Natural killer cell (primary cell): ENCODE results near the gene RHCE. TPM values are rescaled to one million over a fixed set of nuclear protein-coding genes. Genes with fewer than 3 reads are reported as not detected.

Source experiments
- ATAC-seq, 3 donors: fragments of 150-1000 bp in 2 of 3; fragments of 200-7000 bp in 1 of 3; cut with Tn5 transposase; 1 replicate in 1 of 3; 2 replicates in 2 of 3; pipeline ENCODE4 v1.10.0; 2021; ENCODE audit warnings: mild to moderate bottlenecking in 2 of 3, moderate library complexity in 2 of 3
- DNase-seq, 2 donors: peaks; one replicate each; pipeline versions ENCODE4 v3.0.0 to v3.0.0-alpha.2; 2013 to 2021; ENCODE audit warnings: mixed read lengths in 1 of 2
- H3K27ac ChIP-seq: one replicate; pipeline ENCODE4 v1.5.1; 2013; ENCODE audit warnings: mild to moderate bottlenecking, low read length
- H3K27me3 ChIP-seq: one replicate; pipeline ENCODE4 v1.6.1; 2013; ENCODE audit warnings: low read length; ENCODE audit not compliant: control insufficient read depth, insufficient read depth
- H3K36me3 ChIP-seq: one replicate; pipeline ENCODE4 v1.6.1; 2013; ENCODE audit warnings: low read length; ENCODE audit not compliant: control insufficient read depth, insufficient read depth
- H3K4me1 ChIP-seq: one replicate; pipeline ENCODE4 v1.6.1; 2013; ENCODE audit warnings: low read length; ENCODE audit not compliant: control insufficient read depth, insufficient read depth
- H3K4me3 ChIP-seq: one replicate; pipeline ENCODE4 v1.5.1; 2013; ENCODE audit warnings: low read length
- H3K9me3 ChIP-seq: one replicate; pipeline ENCODE4 v1.6.1; 2013; ENCODE audit warnings: low read length; ENCODE audit not compliant: control insufficient read depth, insufficient read depth
- H3K27ac Mint-ChIP-seq, 2 donors: one replicate each; pipeline ENCODE4 v1.8.0; 2022; ENCODE audit warnings: mild to moderate bottlenecking in 2 of 2, mixed read lengths in 2 of 2, moderate library complexity in 1 of 2
- H3K27me3 Mint-ChIP-seq, 2 donors: one replicate each; pipeline ENCODE4 v1.8.0; 2022; ENCODE audit warnings: low read depth in 2 of 2, mixed read lengths in 2 of 2
- H3K36me3 Mint-ChIP-seq: one replicate; pipeline ENCODE4 v1.8.0; 2022; ENCODE audit warnings: mixed read lengths
- H3K4me1 Mint-ChIP-seq, 2 donors: one replicate each; pipeline ENCODE4 v1.8.0; 2022; ENCODE audit warnings: mixed read lengths in 2 of 2
- H3K4me3 Mint-ChIP-seq: one replicate; pipeline ENCODE4 v1.8.0; 2022; ENCODE audit warnings: mild to moderate bottlenecking, moderate library complexity, mixed read lengths
- H3K9me3 Mint-ChIP-seq, 2 donors: one replicate each; pipeline ENCODE4 v1.8.0; 2022; ENCODE audit warnings: mixed read lengths in 2 of 2
- WGBS: methylation state at CpG from one replicate; pipeline ENCODE4 v1.1.7; 2013; ENCODE audit warnings: missing lambda C conversion rate; ENCODE audit not compliant: insufficient coverage; 5-methylcytosine and 5-hydroxymethylcytosine counted together
- intact Hi-C: fragments of 100-400 bp; cut with micrococcal nuclease; formaldehyde crosslinking; loops from one replicate; pipeline ENCODE4 v1.14.2; 2022
- total RNA-seq, 4 donors: library from RNA; stranded (reverse); fragments of 120-200 nt in 1 of 4; gene quantifications; one replicate each; pipeline versions ENCODE4 v1.2.3 to v1.2.4, GENCODE V29; 2013 to 2022
- TF ChIP-seq, protein P1 (sequence below): fragments of 200-600 bp; IDR thresholded peaks from one replicate; pipeline ENCODE4 v1.8.0; 2022; ENCODE audit warnings: antibody characterized with exemption

The RHCE gene
- total RNA-seq, 3 donors from 2014 or later (not counting 1 experiment from before 2014, with no cell fraction given): not detected

GRCh38 chr1:25343872-25344271 is 76.8 kb downstream of the RHCE start:
- intact Hi-C loops: no loop called here

GRCh38 chr1:25342846-25343245 is 77.8 kb downstream of the RHCE start:
- peaks cover 8% of the 10 kb centered on the region for H3K4me1 ChIP-seq
- no peaks in the 10 kb centered on the region for H3K27me3 ChIP-seq
- Mint-ChIP-seq H3K4me3 (no peak overlapping the region), H3K4me1 (peaks cover 39 to 44% of the 10 kb centered on the region in 2 donors), H3K27ac (peak overlapping the region in 1 of 2 donors; percentile 1), H3K36me3 (no peaks in the 10 kb centered on the region), H3K9me3 (no peaks in the 10 kb centered on the region), H3K27me3 (no peaks in the 10 kb centered on the region)
- no peaks in the 10 kb centered on the region for H3K9me3 ChIP-seq
- intact Hi-C loops: no loop called here
- DNase-seq (peak in 1 of 2 donors; percentile 0), ATAC-seq (no peak)
- TF ChIP-seq, protein P1, sequence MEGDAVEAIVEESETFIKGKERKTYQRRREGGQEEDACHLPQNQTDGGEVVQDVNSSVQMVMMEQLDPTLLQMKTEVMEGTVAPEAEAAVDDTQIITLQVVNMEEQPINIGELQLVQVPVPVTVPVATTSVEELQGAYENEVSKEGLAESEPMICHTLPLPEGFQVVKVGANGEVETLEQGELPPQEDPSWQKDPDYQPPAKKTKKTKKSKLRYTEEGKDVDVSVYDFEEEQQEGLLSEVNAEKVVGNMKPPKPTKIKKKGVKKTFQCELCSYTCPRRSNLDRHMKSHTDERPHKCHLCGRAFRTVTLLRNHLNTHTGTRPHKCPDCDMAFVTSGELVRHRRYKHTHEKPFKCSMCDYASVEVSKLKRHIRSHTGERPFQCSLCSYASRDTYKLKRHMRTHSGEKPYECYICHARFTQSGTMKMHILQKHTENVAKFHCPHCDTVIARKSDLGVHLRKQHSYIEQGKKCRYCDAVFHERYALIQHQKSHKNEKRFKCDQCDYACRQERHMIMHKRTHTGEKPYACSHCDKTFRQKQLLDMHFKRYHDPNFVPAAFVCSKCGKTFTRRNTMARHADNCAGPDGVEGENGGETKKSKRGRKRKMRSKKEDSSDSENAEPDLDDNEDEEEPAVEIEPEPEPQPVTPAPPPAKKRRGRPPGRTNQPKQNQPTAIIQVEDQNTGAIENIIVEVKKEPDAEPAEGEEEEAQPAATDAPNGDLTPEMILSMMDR: no peak
- H3K36me3 ChIP-seq: peaks cover 35% of the 10 kb centered on the region
- no peak overlapping the region for H3K4me3 ChIP-seq
- H3K27ac ChIP-seq: no peak overlapping the region
- WGBS: no CpG with 5 or more reads among the region's 1 CpG

More at GRCh38 chr1:25343872-25344271, 76.8 kb downstream of the RHCE start:
- no peaks in the 10 kb centered on the region for H3K9me3 ChIP-seq
- Mint-ChIP-seq H3K4me1 (peaks cover 41 to 44% of the 10 kb centered on the region in 2 donors), H3K4me3 (no peak overlapping the region), H3K36me3 (no peaks in the 10 kb centered on the region), H3K27me3 (no peaks in the 10 kb centered on the region), H3K27ac (peak overlapping the region; percentile 1 to 3), H3K9me3 (no peaks in the 10 kb centered on the region)
- H3K4me3 ChIP-seq: no peak overlapping the region
- peak in 1 of 2 donors; percentile 1 for DNase-seq
- WGBS: 95% methylated on average over 4 of the region's 4 CpGs
- H3K36me3 ChIP-seq: peaks cover 40% of the 10 kb centered on the region
- ATAC-seq: no peak
- TF ChIP-seq, protein P1: no peak
- no peak overlapping the region for H3K27ac ChIP-seq
- H3K27me3 ChIP-seq: no peaks in the 10 kb centered on the region
- peaks cover 8% of the 10 kb centered on the region for H3K4me1 ChIP-seq

DNA sequence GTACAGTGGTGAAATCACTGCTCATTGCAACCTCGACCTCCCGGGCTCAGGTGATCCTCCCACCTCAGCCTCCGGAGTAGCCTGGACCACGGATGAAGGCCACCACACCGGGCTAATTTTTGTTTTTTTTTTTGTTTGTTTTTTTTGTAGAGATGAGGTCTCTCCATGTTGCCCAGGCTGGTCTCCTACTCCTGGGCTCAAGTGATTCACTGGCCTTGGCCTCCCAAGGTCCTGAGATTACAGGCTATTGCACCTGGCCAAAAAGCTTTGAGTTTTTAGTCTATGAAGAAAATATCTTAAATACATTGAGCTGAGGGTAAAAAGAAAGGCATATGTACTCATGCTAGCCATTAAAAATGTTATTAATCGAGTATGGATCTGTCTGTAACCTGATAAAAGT is 78.9 kb downstream of the RHCE start:
- Mint-ChIP-seq H3K36me3 (no peaks in the 10 kb centered on the region), H3K4me3 (peak overlapping the region; percentile 28), H3K27me3 (no peaks in the 10 kb centered on the region), H3K4me1 (peaks cover 38 to 48% of the 10 kb centered on the region in 2 donors), H3K27ac (peak overlapping the region; percentile 45 to 62), H3K9me3 (no peaks in the 10 kb centered on the region)
- Histone ChIP-seq H3K27ac (no peak overlapping the region), H3K4me1 (peaks cover 8% of the 10 kb centered on the region), H3K27me3 (no peaks in the 10 kb centered on the region), H3K4me3 (no peak overlapping the region), H3K9me3 (no peaks in the 10 kb centered on the region), H3K36me3 (peaks cover 27% of the 10 kb centered on the region)
- intact Hi-C loops: no loop called here
- TF ChIP-seq, protein P1: no peak
- ATAC-seq (no peak), DNase-seq (peak in 1 of 2 donors; percentile 1)
- 82% methylated on average over 6 of the region's 6 CpGs for WGBS

DNA sequence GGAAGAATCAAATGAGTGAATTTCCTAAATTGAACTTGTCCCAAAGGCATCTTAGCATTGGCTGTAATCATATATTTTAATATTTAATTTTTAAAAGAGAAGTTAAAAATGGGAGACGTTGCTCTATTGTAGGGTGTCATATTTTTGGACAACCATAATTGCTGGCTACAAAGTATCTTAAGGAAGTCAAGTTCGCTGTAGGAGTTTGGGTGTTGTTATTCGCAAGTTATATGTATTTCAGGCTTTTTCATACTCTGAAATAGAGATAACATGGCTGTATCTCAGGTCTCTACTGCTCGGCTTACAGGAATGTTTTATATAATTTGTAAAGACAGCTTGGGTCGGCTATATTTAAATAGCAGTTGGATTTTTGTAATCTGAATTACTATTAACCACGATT is 81.6 kb downstream of the RHCE start:
- Mint-ChIP-seq H3K27me3 (no peaks in the 10 kb centered on the region), H3K27ac (peak overlapping the region; percentile 92 to 97), H3K4me3 (peak overlapping the region; percentile 93), H3K36me3 (no peaks in the 10 kb centered on the region), H3K9me3 (no peaks in the 10 kb centered on the region), H3K4me1 (peaks cover 36 to 52% of the 10 kb centered on the region in 2 donors)
- no peak for DNase-seq
- H3K9me3 ChIP-seq: no peaks in the 10 kb centered on the region
- peak overlapping the region; percentile 99 for H3K4me3 ChIP-seq
- no peaks in the 10 kb centered on the region for H3K27me3 ChIP-seq
- H3K36me3 ChIP-seq: peaks cover 13% of the 10 kb centered on the region
- peak overlapping the region; percentile 98 for H3K27ac ChIP-seq
- 2% methylated on average over 6 of the region's 6 CpGs for WGBS
- TF ChIP-seq, protein P1: no peak
- H3K4me1 ChIP-seq: peaks cover 8% of the 10 kb centered on the region
- intact Hi-C loops: loop anchor here (5.0 kb wide), 3 partner anchors 77 to 93 kb away; partner anchors contain the start of genes MACO1 and RSRP1
- ATAC-seq: no peak
